Measurements from ENCODE around the gene SLC18A2.

The SLC18A2 gene

DNA sequence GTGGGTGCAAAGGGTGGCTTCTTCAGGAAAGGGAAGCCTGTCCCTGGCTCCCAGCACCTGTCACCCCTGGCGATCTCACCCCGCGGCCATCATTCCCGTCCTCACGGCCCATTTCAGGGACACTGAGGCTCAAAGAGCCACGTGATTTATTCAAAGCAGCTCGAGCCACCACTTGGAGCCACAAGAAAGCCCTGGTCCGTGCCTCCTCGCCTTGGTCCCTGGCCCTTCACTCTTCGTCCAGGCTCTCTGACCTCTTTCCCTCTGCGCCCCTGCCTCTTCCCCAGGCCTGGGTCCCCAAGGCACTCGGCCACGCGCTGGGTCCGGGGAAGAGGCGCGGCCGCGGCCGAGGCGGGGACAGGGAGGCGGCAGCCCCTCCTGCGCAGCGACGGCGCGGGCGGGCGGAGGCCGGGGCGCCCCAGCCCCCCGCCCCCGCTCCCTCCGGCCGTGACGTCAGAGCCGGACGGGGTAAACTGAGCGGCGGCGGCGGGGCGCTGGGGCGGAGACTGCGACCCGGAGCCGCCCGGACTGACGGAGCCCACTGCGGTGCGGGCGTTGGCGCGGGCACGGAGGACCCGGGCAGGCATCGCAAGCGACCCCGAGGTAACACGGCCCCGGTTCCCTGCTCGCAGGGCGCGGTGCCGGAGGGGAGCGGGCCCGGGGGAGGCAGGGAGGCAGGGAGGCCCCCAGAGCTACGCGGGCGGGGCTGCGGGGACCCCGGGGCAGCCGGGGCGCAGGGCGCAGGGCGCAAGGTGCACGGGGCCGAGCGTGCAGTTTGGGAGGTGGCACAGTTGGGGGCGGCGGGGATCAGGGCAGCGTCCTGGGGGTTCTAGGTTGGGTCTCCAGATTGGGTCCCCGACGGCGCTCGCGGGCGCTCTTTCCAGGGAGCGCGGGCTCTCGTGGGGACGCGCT lies at the start of gene SLC18A2:
Gene SLC18A2, plus strand, starts transcription at position 494 of the 909 bp plus-strand sequence. CDS start 580 bp downstream, outside the sequence.
- Histone ChIP-seq H3K9me3 (ENCODE audit: control insufficient read depth in 1 of 2, low read length in 2 of 2) (no peaks in the 10 kb centered on the region), H3K36me3 (ENCODE audit: control insufficient read depth in 1 of 2, insufficient read depth in 2 of 2, low read length in 2 of 2) (no peaks in the 10 kb centered on the region), H3K27ac (ENCODE audit: low read length) (no peak within 1 kb of the TSS), H3K27me3 (ENCODE audit: low read depth, low read length) (peaks cover 7% of the 10 kb centered on the region), H3K4me1 (ENCODE audit: control insufficient read depth in 1 of 2, insufficient read depth in 2 of 2, low read length in 2 of 2) (peaks cover 0 to 16% of the 10 kb centered on the region in 2 donors), H3K4me3 (ENCODE audit: low read depth in 1 of 2, low read length in 2 of 2) (peak within 1 kb of the TSS in 1 of 2 donors; percentile 46)

DNA sequence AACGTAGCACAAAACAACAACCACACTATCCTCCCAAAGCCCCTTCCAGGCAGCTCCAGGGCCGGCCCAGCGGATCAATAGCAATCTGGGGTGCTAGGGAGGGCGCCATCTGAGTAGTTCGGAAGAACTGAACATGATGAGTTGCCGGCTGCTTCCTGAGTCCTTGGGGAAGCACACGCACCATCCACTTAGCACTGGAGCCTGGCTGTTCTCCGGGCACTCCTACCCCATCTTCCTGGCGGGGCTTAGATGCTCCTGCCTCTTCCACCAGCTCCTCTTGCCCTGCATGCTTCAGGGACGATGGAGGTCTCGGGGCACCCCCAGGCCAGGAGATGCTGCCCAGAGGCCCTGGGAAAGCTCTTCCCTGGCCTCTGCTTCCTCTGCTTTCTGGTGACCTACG lies 43.7 kb upstream of the SLC18A2 start, which contains the start of gene KCNK18:
Gene KCNK18, plus strand, starts transcription at position 301 of the 400 bp plus-strand sequence. Its CDS starts 0 bp downstream, at position 301.
- H3K9me3 ChIP-seq (ENCODE audit: control insufficient read depth in 1 of 2, low read length in 2 of 2), result no peaks in the 10 kb centered on the region
- no peaks in the 10 kb centered on the region for H3K4me1 ChIP-seq (ENCODE audit: control insufficient read depth in 1 of 2, insufficient read depth in 2 of 2, low read length in 2 of 2)
- no peaks in the 10 kb centered on the region for H3K27me3 ChIP-seq (ENCODE audit: low read depth, low read length)
- no peak within 1 kb of the TSS for H3K4me3 ChIP-seq (ENCODE audit: low read depth in 1 of 2, low read length in 2 of 2)
- no peak within 1 kb of the TSS for H3K27ac ChIP-seq (ENCODE audit: low read length)
- no peaks in the 10 kb centered on the region for H3K36me3 ChIP-seq (ENCODE audit: control insufficient read depth in 1 of 2, insufficient read depth in 2 of 2, low read length in 2 of 2)

DNA sequence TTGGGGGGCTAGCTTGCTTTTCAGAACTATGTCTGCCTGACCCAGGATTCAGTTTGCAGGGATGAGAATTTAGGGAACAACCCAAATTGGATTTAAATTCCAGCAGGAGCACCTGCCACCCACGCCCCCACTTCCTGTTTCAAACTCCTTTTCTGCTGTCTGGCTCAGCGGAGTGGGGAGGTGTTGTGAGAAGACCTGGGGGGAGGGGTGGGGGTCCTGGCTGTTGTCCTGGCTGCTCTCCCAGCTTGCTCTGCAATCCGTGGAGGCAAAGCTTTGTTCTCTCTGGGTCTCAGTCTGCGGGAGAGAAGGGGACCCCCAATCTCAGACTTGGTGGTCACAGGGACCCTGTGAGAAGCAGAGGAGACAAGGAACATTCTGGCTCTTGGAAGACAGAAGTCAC lies 42.8 kb upstream of the SLC18A2 start:
- H3K36me3 ChIP-seq (ENCODE audit: control insufficient read depth in 1 of 2, insufficient read depth in 2 of 2, low read length in 2 of 2), result no peaks in the 10 kb centered on the region
- H3K27ac ChIP-seq (ENCODE audit: low read length), result no peak overlapping the region
- no peaks in the 10 kb centered on the region for H3K27me3 ChIP-seq (ENCODE audit: low read depth, low read length)
- no peaks in the 10 kb centered on the region for H3K4me1 ChIP-seq (ENCODE audit: control insufficient read depth in 1 of 2, insufficient read depth in 2 of 2, low read length in 2 of 2)
- no peaks in the 10 kb centered on the region for H3K9me3 ChIP-seq (ENCODE audit: control insufficient read depth in 1 of 2, low read length in 2 of 2)
- no peak overlapping the region for H3K4me3 ChIP-seq (ENCODE audit: low read depth in 1 of 2, low read length in 2 of 2)

DNA sequence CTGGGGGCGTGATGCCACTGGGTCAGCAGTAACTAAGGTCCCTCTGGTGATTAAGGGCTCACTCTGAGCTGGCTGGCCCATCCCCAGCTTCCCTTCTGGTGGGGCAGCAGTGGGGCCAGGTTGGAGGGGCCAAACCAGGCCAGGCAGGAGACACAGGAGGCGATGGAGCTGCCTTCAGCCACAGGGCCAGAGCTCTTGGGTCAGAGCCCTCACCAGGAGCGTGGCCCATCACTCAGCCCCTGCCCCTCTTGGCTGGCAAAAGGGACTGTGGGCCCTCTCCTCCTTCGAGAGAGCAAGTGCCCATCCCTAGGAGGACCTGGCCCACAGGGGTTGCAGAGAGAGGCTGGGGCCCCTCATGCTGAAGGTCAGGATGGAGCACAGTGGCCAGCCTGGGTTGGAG lies 39.1 kb upstream of the SLC18A2 start:
- H3K27me3 ChIP-seq (ENCODE audit: low read depth, low read length), result no peaks in the 10 kb centered on the region
- no peaks in the 10 kb centered on the region for H3K4me1 ChIP-seq (ENCODE audit: control insufficient read depth in 1 of 2, insufficient read depth in 2 of 2, low read length in 2 of 2)
- H3K9me3 ChIP-seq (ENCODE audit: control insufficient read depth in 1 of 2, low read length in 2 of 2), result peaks cover 0 to 2% of the 10 kb centered on the region in 2 donors
- no peaks in the 10 kb centered on the region for H3K36me3 ChIP-seq (ENCODE audit: control insufficient read depth in 1 of 2, insufficient read depth in 2 of 2, low read length in 2 of 2)
- no peak overlapping the region for H3K27ac ChIP-seq (ENCODE audit: low read length)
- H3K4me3 ChIP-seq (ENCODE audit: low read depth in 1 of 2, low read length in 2 of 2), result no peak overlapping the region

DNA sequence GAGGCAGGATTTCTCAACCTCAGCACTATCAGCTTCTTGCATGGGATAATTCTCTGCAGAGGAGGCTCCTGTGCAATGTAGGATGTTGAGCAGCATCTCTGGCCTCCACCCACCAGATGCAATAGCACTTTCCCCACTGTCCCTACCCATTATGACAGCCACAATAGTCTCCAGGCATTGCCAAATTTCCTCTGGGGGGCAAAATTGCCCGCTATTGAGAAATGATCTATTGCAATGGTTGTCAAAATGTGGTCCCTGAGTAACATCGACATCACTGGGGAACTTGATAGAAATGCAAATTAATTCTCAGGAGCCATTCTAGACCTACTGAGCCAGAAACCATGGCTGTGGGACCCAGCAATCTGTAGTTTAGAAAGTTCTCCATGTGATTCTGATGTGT lies 36.6 kb upstream of the SLC18A2 start:
- no peak overlapping the region for H3K4me3 ChIP-seq (ENCODE audit: low read depth in 1 of 2, low read length in 2 of 2)
- H3K27ac ChIP-seq (ENCODE audit: low read length), result no peak overlapping the region
- no peaks in the 10 kb centered on the region for H3K4me1 ChIP-seq (ENCODE audit: control insufficient read depth in 1 of 2, insufficient read depth in 2 of 2, low read length in 2 of 2)
- peaks cover 0 to 2% of the 10 kb centered on the region in 2 donors for H3K9me3 ChIP-seq (ENCODE audit: control insufficient read depth in 1 of 2, low read length in 2 of 2)
- no peaks in the 10 kb centered on the region for H3K36me3 ChIP-seq (ENCODE audit: control insufficient read depth in 1 of 2, insufficient read depth in 2 of 2, low read length in 2 of 2)
- H3K27me3 ChIP-seq (ENCODE audit: low read depth, low read length), result peaks cover 5% of the 10 kb centered on the region

DNA sequence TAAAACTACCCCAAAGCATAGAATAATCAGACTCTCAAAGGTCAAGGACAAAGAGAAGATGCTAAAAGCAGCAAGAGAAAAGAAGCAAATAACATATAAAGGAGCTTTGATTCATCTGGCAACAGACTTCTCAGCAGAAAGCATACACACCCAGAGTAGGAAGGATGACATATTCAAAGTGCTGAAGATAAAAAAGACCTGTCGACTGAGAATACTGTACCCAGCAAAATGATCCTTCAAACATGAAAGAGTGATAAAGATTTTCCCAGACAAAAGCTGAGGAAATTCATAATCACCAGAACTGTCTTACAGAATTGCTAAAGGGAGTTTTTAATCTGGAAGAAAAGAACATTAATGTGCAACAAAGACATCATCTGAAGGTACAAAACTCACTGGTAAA lies 28.7 kb upstream of the SLC18A2 start:
- peaks cover 0 to 13% of the 10 kb centered on the region in 2 donors for H3K4me1 ChIP-seq (ENCODE audit: control insufficient read depth in 1 of 2, insufficient read depth in 2 of 2, low read length in 2 of 2)
- no peak overlapping the region for H3K27ac ChIP-seq (ENCODE audit: low read length)
- no peak overlapping the region for H3K4me3 ChIP-seq (ENCODE audit: low read depth in 1 of 2, low read length in 2 of 2)
- H3K27me3 ChIP-seq (ENCODE audit: low read depth, low read length), result peaks cover 16% of the 10 kb centered on the region
- H3K9me3 ChIP-seq (ENCODE audit: control insufficient read depth in 1 of 2, low read length in 2 of 2), result peaks cover 0 to 11% of the 10 kb centered on the region in 2 donors
- H3K36me3 ChIP-seq (ENCODE audit: control insufficient read depth in 1 of 2, insufficient read depth in 2 of 2, low read length in 2 of 2), result no peaks in the 10 kb centered on the region

DNA sequence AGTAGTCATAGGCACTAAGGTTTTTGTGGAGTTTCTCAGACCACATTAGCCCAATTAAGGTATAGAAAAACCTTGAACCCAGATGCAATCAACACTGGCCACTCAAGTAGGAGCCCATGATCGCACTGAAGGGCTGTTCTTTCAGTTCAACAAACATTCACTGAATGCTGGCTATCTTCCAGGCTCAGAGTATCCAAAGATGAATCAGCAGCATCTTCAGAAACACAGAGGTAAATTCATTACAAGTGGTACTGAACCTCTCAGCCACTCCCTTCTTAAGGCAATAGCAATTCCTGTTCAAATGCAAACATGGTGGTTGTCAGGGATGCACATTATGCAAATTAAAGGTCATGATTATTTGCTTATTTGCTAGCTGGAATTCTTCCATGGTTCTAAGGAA lies 26.5 kb upstream of the SLC18A2 start:
- H3K27ac ChIP-seq (ENCODE audit: low read length), result no peak overlapping the region

DNA sequence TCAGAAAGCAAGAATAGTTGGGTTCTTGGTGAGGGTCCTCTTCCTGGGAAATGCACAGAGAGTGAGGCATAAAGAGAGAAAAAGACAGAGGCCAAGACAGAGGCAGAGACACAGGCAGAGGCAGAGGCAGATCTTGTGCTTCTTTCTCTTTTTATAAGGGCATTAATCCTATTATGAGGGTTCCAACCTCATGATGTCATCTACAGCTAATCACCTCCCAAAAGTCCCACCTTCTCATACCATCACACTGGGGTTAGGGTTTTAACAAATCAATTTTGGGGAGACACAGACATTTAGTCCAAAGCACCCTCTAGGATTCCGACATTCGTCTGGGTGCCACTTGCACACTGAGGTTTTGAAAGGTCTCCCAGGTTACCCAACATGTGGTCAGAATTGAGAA lies 25.8 kb upstream of the SLC18A2 start:
- H3K4me1 ChIP-seq (ENCODE audit: control insufficient read depth in 1 of 2, insufficient read depth in 2 of 2, low read length in 2 of 2), result peaks cover 0 to 14% of the 10 kb centered on the region in 2 donors
- H3K9me3 ChIP-seq (ENCODE audit: control insufficient read depth in 1 of 2, low read length in 2 of 2), result peaks cover 0 to 11% of the 10 kb centered on the region in 2 donors
- H3K4me3 ChIP-seq (ENCODE audit: low read depth in 1 of 2, low read length in 2 of 2), result no peak overlapping the region
- peaks cover 21% of the 10 kb centered on the region for H3K27me3 ChIP-seq (ENCODE audit: low read depth, low read length)
- H3K27ac ChIP-seq (ENCODE audit: low read length), result no peak overlapping the region
- H3K36me3 ChIP-seq (ENCODE audit: control insufficient read depth in 1 of 2, insufficient read depth in 2 of 2, low read length in 2 of 2), result no peaks in the 10 kb centered on the region

More for the DNA sequence above, 26.5 kb upstream of the SLC18A2 start:
- H3K9me3 ChIP-seq (ENCODE audit: control insufficient read depth in 1 of 2, low read length in 2 of 2), result peaks cover 0 to 11% of the 10 kb centered on the region in 2 donors
- H3K4me1 ChIP-seq (ENCODE audit: control insufficient read depth in 1 of 2, insufficient read depth in 2 of 2, low read length in 2 of 2), result peaks cover 0 to 14% of the 10 kb centered on the region in 2 donors
- no peaks in the 10 kb centered on the region for H3K36me3 ChIP-seq (ENCODE audit: control insufficient read depth in 1 of 2, insufficient read depth in 2 of 2, low read length in 2 of 2)
- H3K27me3 ChIP-seq (ENCODE audit: low read depth, low read length), result peaks cover 21% of the 10 kb centered on the region
- no peak overlapping the region for H3K4me3 ChIP-seq (ENCODE audit: low read depth in 1 of 2, low read length in 2 of 2)

DNA sequence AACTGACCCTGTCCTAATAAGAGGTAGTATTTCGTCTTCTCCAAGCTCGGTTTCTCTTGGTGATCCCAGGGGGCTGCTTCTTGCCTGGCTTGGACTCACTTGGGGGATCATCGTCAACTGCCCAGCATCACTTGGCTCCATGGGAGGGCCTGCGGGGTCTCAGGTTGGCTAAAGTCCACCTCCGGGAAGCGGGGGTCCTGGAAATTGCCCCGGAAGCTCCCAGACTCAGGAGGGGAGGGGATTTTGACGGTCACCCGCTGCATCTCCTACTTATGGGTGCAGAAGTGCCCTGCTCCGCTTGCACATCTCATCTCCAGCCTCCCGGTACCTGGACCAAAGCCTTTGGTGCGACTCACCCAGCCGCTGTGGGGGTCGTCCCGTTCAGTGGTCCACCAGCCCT lies 24.9 kb upstream of the SLC18A2 start:
- no peaks in the 10 kb centered on the region for H3K36me3 ChIP-seq (ENCODE audit: control insufficient read depth in 1 of 2, insufficient read depth in 2 of 2, low read length in 2 of 2)
- peaks cover 21% of the 10 kb centered on the region for H3K27me3 ChIP-seq (ENCODE audit: low read depth, low read length)
- no peak overlapping the region for H3K27ac ChIP-seq (ENCODE audit: low read length)
- H3K4me1 ChIP-seq (ENCODE audit: control insufficient read depth in 1 of 2, insufficient read depth in 2 of 2, low read length in 2 of 2), result peaks cover 0 to 14% of the 10 kb centered on the region in 2 donors
- H3K9me3 ChIP-seq (ENCODE audit: control insufficient read depth in 1 of 2, low read length in 2 of 2), result peaks cover 0 to 11% of the 10 kb centered on the region in 2 donors
- H3K4me3 ChIP-seq (ENCODE audit: low read depth in 1 of 2, low read length in 2 of 2), result peak overlapping the region in 1 of 2 donors; percentile 70

DNA sequence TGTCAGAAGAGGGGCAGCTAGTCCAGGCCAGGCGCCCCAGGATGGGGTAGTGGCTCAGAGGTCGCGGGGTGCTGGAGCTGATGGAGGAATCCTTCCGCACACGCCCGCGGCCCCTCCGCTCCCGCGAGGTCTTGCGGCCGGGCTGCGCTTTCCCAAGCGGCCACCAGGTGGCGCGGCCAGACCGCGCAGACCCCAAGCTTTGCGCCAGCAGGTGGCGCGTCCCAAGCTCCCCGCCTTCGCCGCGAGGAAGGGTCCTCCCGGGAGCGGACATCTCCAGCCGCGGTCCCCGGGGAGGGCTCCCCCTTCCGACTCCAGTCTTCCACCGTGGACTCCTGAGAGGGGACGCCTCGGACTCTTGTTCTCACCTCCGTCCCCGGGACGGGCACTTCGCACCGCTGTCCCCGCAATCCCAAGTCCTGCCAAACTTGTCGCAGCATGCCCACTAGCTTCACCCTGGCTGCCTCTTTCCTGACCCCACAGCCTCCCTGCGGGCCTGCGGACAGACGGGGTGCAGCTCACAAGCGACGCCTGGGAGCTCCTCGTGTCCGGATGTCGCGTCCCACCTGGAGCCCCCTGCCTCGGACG lies 24.2 kb upstream of the SLC18A2 start:
- H3K4me1 ChIP-seq (ENCODE audit: control insufficient read depth in 1 of 2, insufficient read depth in 2 of 2, low read length in 2 of 2), result peaks cover 0 to 14% of the 10 kb centered on the region in 2 donors
- no peaks in the 10 kb centered on the region for H3K36me3 ChIP-seq (ENCODE audit: control insufficient read depth in 1 of 2, insufficient read depth in 2 of 2, low read length in 2 of 2)
- H3K27ac ChIP-seq (ENCODE audit: low read length), result no peak overlapping the region
- H3K4me3 ChIP-seq (ENCODE audit: low read depth in 1 of 2, low read length in 2 of 2), result peak overlapping the region; percentile 70 to 71
- H3K9me3 ChIP-seq (ENCODE audit: control insufficient read depth in 1 of 2, low read length in 2 of 2), result peaks cover 0 to 11% of the 10 kb centered on the region in 2 donors
- peaks cover 21% of the 10 kb centered on the region for H3K27me3 ChIP-seq (ENCODE audit: low read depth, low read length)

DNA sequence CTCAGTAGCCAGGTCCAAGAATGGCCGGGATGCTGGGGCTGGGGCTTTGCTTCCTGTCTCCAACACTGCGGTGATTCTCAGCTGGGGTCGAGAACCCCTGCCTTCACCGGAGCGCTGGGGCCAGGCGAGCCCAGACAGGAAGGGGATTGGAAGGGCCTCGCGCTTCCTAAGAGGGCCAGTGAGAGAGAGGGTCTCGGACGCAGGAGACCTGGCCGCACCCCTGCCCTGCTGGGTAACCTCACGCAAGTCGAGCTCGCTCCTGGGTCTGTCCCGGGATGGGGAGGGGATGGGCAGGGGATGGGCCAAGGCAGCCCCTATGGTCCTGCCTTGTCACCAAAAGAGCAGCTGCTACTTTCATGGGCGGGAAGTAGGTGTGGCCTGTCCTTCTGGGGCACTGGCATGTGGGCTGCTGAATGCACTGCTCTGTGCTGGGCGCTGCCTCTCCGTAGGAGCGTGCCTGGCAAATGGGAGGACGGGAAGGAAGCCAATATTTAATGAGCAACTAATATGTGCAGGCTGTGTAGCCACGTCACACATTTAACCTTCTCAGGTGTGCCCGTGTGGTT lies 23.6 kb upstream of the SLC18A2 start:
- H3K4me1 ChIP-seq (ENCODE audit: control insufficient read depth in 1 of 2, insufficient read depth in 2 of 2, low read length in 2 of 2), result peaks cover 0 to 14% of the 10 kb centered on the region in 2 donors
- no peak overlapping the region for H3K27ac ChIP-seq (ENCODE audit: low read length)
- peaks cover 21% of the 10 kb centered on the region for H3K27me3 ChIP-seq (ENCODE audit: low read depth, low read length)

More for the DNA sequence above, 23.6 kb upstream of the SLC18A2 start:
- peak overlapping the region; percentile 70 to 71 for H3K4me3 ChIP-seq (ENCODE audit: low read depth in 1 of 2, low read length in 2 of 2)
- peaks cover 0 to 6% of the 10 kb centered on the region in 2 donors for H3K9me3 ChIP-seq (ENCODE audit: control insufficient read depth in 1 of 2, low read length in 2 of 2)
- H3K36me3 ChIP-seq (ENCODE audit: control insufficient read depth in 1 of 2, insufficient read depth in 2 of 2, low read length in 2 of 2), result no peaks in the 10 kb centered on the region
